Uterus (tissue), 2 donors: ENCODE data around the gene MS4A10.

Experiments
- CTCF ChIP-seq, 4 experiments: fragments of 200-600 bp in 2 of 4; fragments of 450-650 bp in 2 of 4; sonication (generic) in 2 of 4; IDR thresholded peaks; one replicate each; pipeline ENCODE4 v1.5.1; 2016 to 2019; ENCODE audit warnings: antibody characterized with exemption in 4 of 4, mild to moderate bottlenecking in 2 of 4, moderate library complexity in 1 of 4
- POLR2A ChIP-seq, 2 donors: fragments of 450-650 bp; IDR thresholded peaks; one replicate each; pipeline ENCODE4 v1.6.1; 2016; ENCODE audit warnings: antibody characterized with exemption in 2 of 2, mild to moderate bottlenecking in 1 of 2, moderate library complexity in 1 of 2

GRCh38 chr11:60791153-60791933 is 6.2 kb downstream of the MS4A10 start:
- TF ChIP-seq CTCF (IDR thresholded peaks at IDR 0.05), result no peak
- no peak for TF ChIP-seq POLR2A (IDR thresholded peaks at IDR 0.05)
